ENCODE measurements around the gene FZD10. TPM values are rescaled to one million over a fixed set of nuclear protein-coding genes. Genes with fewer than 3 reads are reported as not detected.

FZD10 gene
- total and polyA plus RNA-seq, 2 of the 8 experiments (the other 6 are each of a cell fraction or from before 2014, with no cell fraction given) = 0.11 to 0.60 TPM

DNA sequence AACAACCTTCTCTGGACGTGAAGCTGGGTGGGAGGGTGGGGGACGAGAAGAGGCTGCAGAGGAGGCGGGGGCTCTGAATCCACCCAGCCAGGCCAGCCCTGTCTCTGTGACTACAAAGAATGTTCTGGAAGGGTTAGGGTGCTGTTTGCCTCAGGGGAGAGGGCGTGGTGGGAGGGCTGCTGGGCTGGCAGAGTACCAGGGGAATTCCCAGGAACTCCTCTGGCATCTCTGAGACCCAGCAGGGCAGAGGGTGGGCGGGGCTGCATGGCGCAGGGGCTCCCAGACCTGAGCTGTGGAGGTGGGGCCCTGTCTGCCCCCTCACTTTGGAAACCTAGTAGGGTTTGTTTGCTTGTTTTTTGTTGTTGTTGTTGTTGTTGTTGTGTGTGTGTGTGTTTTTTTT lies 45.5 kb upstream of the FZD10 start:
- Histone ChIP-seq H3K23me2 (ENCODE audit: low read depth, low read length) (no peaks in the 10 kb centered on the region), H3K4me1 (replicated peaks in 1 of 4; ENCODE audit: control insufficient read depth in 3 of 4, insufficient read depth in 4 of 4, low read length in 3 of 4) (peaks cover 0 to 4% (median 0%) of the 10 kb centered on the region in 4 experiments; a peak in 2 of 7 replicates), H2AFZ (ENCODE audit: low read length) (no peak overlapping the region), H3K9ac (replicated peaks in 1 of 4; ENCODE audit: extremely low read depth in 1 of 4, low read depth in 3 of 4, low read length in 3 of 4) (no peak overlapping the region), H2BK120ac (replicated peaks; ENCODE audit: low read depth, low read length) (no peak overlapping the region), H2BK20ac (ENCODE audit: low read length) (no peak overlapping the region), H3K9me3 (ENCODE audit: insufficient read depth in 2 of 2, low read depth in 1 of 2, low read length in 1 of 2) (no peaks in the 10 kb centered on the region), H2BK15ac (ENCODE audit: low read length) (no peak overlapping the region), H3K14ac (ENCODE audit: insufficient read length) (no peak overlapping the region), H4K8ac (ENCODE audit: extremely low read depth, insufficient read depth, low read length) (0 out of 2 replicates have a peak overlapping the region, but pooled peaks have one; percentile 25), H3K4me2 (ENCODE audit: insufficient read depth in 1 of 2, low read depth in 2 of 2, low read length in 2 of 2) (no peak overlapping the region), H4K91ac (replicated peaks; ENCODE audit: insufficient read length, low read length) (no peak overlapping the region), H4K5ac (ENCODE audit: insufficient read length, low read depth, low read length) (no peak overlapping the region), H3K23ac (ENCODE audit: insufficient read length) (no peak overlapping the region), H2BK12ac (ENCODE audit: low read depth, low read length) (no peak overlapping the region), H3K36me3 (ENCODE audit: control insufficient read depth in 2 of 4, insufficient read depth in 4 of 4, low read length in 3 of 4) (no peaks in the 10 kb centered on the region), H3K27me3 (replicated peaks in 1 of 4; ENCODE audit: control insufficient read depth in 3 of 4, extremely low read depth in 1 of 4, insufficient read depth in 3 of 4, low read length in 3 of 4) (peaks cover 0 to 12% (median 3%) of the 10 kb centered on the region in 4 experiments; a peak in 2 of 7 replicates), H3K4ac (replicated peaks; ENCODE audit: insufficient read length, low read depth, low read length) (no peak overlapping the region), H3K18ac (ENCODE audit: extremely low read depth, low read length) (no peak overlapping the region), H4K20me1 (replicated peaks in 1 of 2; ENCODE audit: control insufficient read depth in 1 of 2, insufficient read depth in 2 of 2, low read length in 2 of 2) (no peaks in the 10 kb centered on the region), H2AK5ac (ENCODE audit: low read depth, low read length) (no peak overlapping the region), H3K79me2 (ENCODE audit: control insufficient read depth in 1 of 2, insufficient read depth in 2 of 2, low read length in 2 of 2) (no peaks in the 10 kb centered on the region), H2BK5ac (ENCODE audit: low read depth, low read length) (no peak overlapping the region), H3K4me3 (ENCODE audit: extremely low read depth in 1 of 4, insufficient read depth in 2 of 4, low read depth in 3 of 4, low read length in 4 of 4) (no peak overlapping the region), H3K56ac (replicated peaks; ENCODE audit: insufficient read length, low read depth, low read length) (no peak overlapping the region), H3K79me1 (ENCODE audit: low read depth, low read length) (no peaks in the 10 kb centered on the region; the same call in 1 of the 2 replicates), H3K27ac (ENCODE audit: low read depth, low read length) (no peak overlapping the region)
- FAIRE-seq = no peak
- DNase-seq (ENCODE audit: low read depth in 1 of 2, low spot score in 2 of 2) = no peak
- WGBS, 2 experiments (ENCODE audit: extremely low coverage in 1 of 2, insufficient coverage in 1 of 2, insufficient read length in 1 of 2, insufficient replicate concordance in 2 of 2, low coverage in 1 of 2, low lambda C conversion rate in 2 of 2, missing lambda C conversion rate in 1 of 2) = 72% methylated on average over 3 of the region's 6 CpGs; no CpG with 5 or more reads in 1 of the 2 experiments
- CTCF ChIA-PET (ENCODE audit: partially characterized antibody) = interaction anchor here (1.2 to 1.8 kb wide), 3 partner anchors 10 to 150 kb away, joined by 3 to 6 read pairs (median 5); no protein-coding TSS in a partner anchor
- POLR2A ChIA-PET (ENCODE audit: partially characterized antibody) = no interaction called here
- TF ChIP-seq RFX5 (IDR thresholded peaks at IDR 0.05; ENCODE audit: borderline replicate concordance, low read depth, low read length) (no peak), EGR1 (IDR thresholded peaks at IDR 0.05; ENCODE audit: borderline replicate concordance, low read depth, low read length) (no peak), NRF1 (IDR thresholded peaks at IDR 0.05; ENCODE audit: low read depth, low read length) (no peak), POLR2AphosphoS5 (IDR thresholded peaks at IDR 0.05; ENCODE audit: low read depth, low read length) (no peak), POLR2A (IDR thresholded peaks at IDR 0.05; ENCODE audit: control extremely low read depth in 1 of 2, low read depth in 2 of 2, low read length in 2 of 2) (no peak), POU5F1 (IDR thresholded peaks at IDR 0.05; ENCODE audit: low read depth, low read length) (no peak), HDAC2 (IDR thresholded peaks at IDR 0.05; ENCODE audit: borderline replicate concordance in 1 of 2, low read depth in 2 of 2, low read length in 2 of 2) (no peak), EZH2 (IDR thresholded peaks at IDR 0.05; ENCODE audit: low read depth, low read length, severe bottlenecking) (no peak)
- TF ChIP-seq, protein P1, sequence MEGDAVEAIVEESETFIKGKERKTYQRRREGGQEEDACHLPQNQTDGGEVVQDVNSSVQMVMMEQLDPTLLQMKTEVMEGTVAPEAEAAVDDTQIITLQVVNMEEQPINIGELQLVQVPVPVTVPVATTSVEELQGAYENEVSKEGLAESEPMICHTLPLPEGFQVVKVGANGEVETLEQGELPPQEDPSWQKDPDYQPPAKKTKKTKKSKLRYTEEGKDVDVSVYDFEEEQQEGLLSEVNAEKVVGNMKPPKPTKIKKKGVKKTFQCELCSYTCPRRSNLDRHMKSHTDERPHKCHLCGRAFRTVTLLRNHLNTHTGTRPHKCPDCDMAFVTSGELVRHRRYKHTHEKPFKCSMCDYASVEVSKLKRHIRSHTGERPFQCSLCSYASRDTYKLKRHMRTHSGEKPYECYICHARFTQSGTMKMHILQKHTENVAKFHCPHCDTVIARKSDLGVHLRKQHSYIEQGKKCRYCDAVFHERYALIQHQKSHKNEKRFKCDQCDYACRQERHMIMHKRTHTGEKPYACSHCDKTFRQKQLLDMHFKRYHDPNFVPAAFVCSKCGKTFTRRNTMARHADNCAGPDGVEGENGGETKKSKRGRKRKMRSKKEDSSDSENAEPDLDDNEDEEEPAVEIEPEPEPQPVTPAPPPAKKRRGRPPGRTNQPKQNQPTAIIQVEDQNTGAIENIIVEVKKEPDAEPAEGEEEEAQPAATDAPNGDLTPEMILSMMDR (IDR thresholded peaks at IDR 0.05; ENCODE audit: control extremely low read depth in 1 of 3, insufficient read depth in 1 of 3, low read depth in 1 of 3, low read length in 3 of 3) = no peak
- TF ChIP-seq, protein P2, sequence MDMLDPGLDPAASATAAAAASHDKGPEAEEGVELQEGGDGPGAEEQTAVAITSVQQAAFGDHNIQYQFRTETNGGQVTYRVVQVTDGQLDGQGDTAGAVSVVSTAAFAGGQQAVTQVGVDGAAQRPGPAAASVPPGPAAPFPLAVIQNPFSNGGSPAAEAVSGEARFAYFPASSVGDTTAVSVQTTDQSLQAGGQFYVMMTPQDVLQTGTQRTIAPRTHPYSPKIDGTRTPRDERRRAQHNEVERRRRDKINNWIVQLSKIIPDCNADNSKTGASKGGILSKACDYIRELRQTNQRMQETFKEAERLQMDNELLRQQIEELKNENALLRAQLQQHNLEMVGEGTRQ (IDR thresholded peaks at IDR 0.05; ENCODE audit: low read length) = no peak
